ENCODE data around the gene PCDHGC3. TPM values are rescaled to one million over a fixed set of nuclear protein-coding genes. Genes with fewer than 3 reads are reported as not detected.

The PCDHGC3 gene
- total and polyA plus RNA-seq, 7 experiments from 2014 or later = 0.14 to 0.76 (median 0.16) TPM; not detected in 1

DNA sequence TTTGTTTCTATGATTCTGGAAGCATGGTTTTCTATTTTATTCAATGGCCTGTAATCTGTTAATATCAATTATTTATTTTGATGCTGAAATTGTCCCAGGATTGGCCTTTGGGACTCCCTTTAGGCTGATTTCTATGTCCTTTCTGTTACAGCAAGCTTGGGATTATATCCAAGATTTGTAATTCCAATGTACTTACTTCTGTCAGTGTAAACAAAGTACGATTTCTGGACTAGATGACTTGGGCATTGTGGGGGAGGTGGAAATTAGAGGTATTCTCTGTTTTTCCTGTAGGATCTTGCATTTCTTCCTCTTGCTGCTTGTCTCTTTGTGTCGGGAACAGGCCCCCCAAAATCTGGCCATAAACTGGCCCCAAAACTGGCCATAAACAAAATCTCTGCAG is 41.8 kb upstream of the PCDHGC3 start:
- ATAC-seq (no peak), DNase-seq (no peak)
- Mint-ChIP-seq H3K4me1 (peaks cover 7 to 12% (median 9%) of the 10 kb centered on the region in 7 donors), H3K4me3 (no peak overlapping the region), H3K36me3 (peaks cover 3 to 29% (median 13%) of the 10 kb centered on the region in 5 donors), H3K9me3 (peaks cover 4 to 58% (median 39%) of the 10 kb centered on the region in 11 donors), H3K27me3 (peaks cover 28 to 66% (median 63%) of the 10 kb centered on the region in 5 donors), H3K27ac (no peak overlapping the region)
- ChIA-PET POLR2A (interaction anchor here (0.7 kb wide), 1 partner anchor 357 kb away, joined by 3 read pairs; no protein-coding TSS in a partner anchor), CTCF (no interaction called here)
- H3K4me3 ChIP-seq (ENCODE audit: low read length) = no peak overlapping the region
- no peaks in the 10 kb centered on the region for H3K4me1 ChIP-seq (ENCODE audit: control insufficient read depth in 2 of 2, insufficient read depth in 2 of 2, low read length in 2 of 2)
- peaks cover 0 to 27% (median 5%) of the 10 kb centered on the region in 3 experiments for H3K9me3 ChIP-seq (ENCODE audit: control insufficient read depth in 2 of 3, low read length in 3 of 3)
- H3K27me3 ChIP-seq (ENCODE audit: control insufficient read depth in 2 of 2, insufficient read depth in 2 of 2, low read length in 2 of 2) = peaks cover 7 to 19% of the 10 kb centered on the region in 2 donors
- no peaks in the 10 kb centered on the region for H3K36me3 ChIP-seq (ENCODE audit: control insufficient read depth in 2 of 3, insufficient read depth in 3 of 3, low read length in 3 of 3)
- H3K27ac ChIP-seq (ENCODE audit: low read depth, low read length) = no peak overlapping the region
- intact Hi-C loops (cut with micrococcal nuclease) = no loop called here

DNA sequence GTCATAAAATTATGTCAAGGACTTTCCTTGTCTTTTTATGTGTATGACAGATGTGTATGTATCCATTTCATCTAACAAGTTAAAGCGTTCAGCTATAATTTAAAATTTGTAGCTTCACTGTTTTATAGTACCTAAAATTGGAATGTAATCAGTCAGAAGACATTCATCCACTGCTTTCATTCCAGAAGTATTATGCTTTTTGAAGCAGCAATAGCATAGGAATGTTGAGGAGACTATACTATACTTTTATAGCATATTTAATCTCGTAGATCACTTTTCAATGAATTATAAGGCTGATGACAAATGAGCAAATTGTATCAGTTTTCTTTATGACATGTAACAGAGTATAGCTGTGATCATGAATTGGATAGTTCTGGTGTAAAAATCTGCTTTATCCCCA is 38.5 kb upstream of the PCDHGC3 start:
- POLR2A ChIA-PET = no interaction called here

DNA sequence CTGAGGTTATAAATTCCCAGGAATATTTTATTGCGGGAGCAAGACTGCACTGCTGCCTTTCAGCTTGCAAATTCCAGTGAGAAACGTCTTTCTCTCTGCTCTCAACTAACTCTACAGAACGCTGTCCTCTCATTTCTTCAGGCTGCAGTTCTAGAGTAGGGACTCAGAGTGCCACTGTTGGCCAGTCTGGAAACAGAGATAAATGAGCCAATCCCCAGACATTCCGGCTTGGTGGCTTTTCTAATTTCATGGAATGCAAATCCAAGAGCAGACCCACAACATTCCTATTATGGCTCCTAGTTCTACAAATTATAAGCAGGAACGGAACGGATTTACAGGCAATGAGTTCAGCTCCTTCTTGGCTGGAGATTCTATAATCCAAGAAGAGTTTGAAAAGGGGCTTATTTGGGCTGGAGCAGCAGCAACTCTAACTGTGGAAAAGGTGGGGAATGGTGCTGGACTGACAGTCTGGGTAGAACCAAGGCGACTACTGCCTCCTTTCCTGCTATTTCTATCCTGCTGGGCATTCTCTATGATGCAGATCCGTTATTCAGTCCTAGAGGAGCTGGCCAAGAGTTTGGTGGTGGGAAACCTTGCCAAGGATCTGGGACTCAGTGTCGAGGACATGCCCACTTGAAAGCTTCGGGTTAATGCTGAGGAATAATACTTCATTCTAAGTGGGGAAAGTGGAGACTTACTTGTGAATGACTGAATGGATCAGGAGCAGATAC is 36.2 kb upstream of the PCDHGC3 start:
- H3K9me3 Mint-ChIP-seq = peaks cover 0 to 36% (median 9%) of the 10 kb centered on the region in 11 donors
- H3K4me3 ChIP-seq (ENCODE audit: low read length) = no peak overlapping the region
- intact Hi-C loops (cut with micrococcal nuclease) = no loop called here
- H3K27ac Mint-ChIP-seq = no peak overlapping the region
- ChIA-PET POLR2A (no interaction called here), CTCF (no interaction called here)
- H3K27me3 Mint-ChIP-seq = peaks cover 2 to 50% (median 38%) of the 10 kb centered on the region in 5 donors
- H3K36me3 ChIP-seq (ENCODE audit: control insufficient read depth in 2 of 3, insufficient read depth in 3 of 3, low read length in 3 of 3) = no peaks in the 10 kb centered on the region
- H3K36me3 Mint-ChIP-seq = no peaks in the 10 kb centered on the region
- H3K27me3 ChIP-seq (ENCODE audit: control insufficient read depth in 2 of 2, insufficient read depth in 2 of 2, low read length in 2 of 2) = peaks cover 0 to 11% of the 10 kb centered on the region in 2 donors
- DNase-seq (no peak), ATAC-seq (no peak)
- no peaks in the 10 kb centered on the region for H3K4me1 Mint-ChIP-seq
- H3K9me3 ChIP-seq (ENCODE audit: control insufficient read depth in 2 of 3, low read length in 3 of 3) = peaks cover 0 to 4% (median 0%) of the 10 kb centered on the region in 3 experiments
- no peaks in the 10 kb centered on the region for H3K4me1 ChIP-seq (ENCODE audit: control insufficient read depth in 2 of 2, insufficient read depth in 2 of 2, low read length in 2 of 2)
- no peak overlapping the region for H3K27ac ChIP-seq (ENCODE audit: low read depth, low read length)
- H3K4me3 Mint-ChIP-seq = no peak overlapping the region

More for the DNA sequence above, 38.5 kb upstream of the PCDHGC3 start:
- H3K9me3 Mint-ChIP-seq = peaks cover 0 to 48% (median 25%) of the 10 kb centered on the region in 11 donors
- peaks cover 0 to 12% (median 0%) of the 10 kb centered on the region in 3 experiments for H3K9me3 ChIP-seq (ENCODE audit: control insufficient read depth in 2 of 3, low read length in 3 of 3)
- no peak overlapping the region for H3K27ac Mint-ChIP-seq
- no peak overlapping the region for H3K27ac ChIP-seq (ENCODE audit: low read depth, low read length)
- H3K4me3 Mint-ChIP-seq = no peak overlapping the region
- no peak overlapping the region for H3K4me3 ChIP-seq (ENCODE audit: low read length)
- ATAC-seq = no peak
- no peaks in the 10 kb centered on the region for H3K4me1 ChIP-seq (ENCODE audit: control insufficient read depth in 2 of 2, insufficient read depth in 2 of 2, low read length in 2 of 2)
- H3K36me3 ChIP-seq (ENCODE audit: control insufficient read depth in 2 of 3, insufficient read depth in 3 of 3, low read length in 3 of 3) = no peaks in the 10 kb centered on the region
- peaks cover 0 to 2% (median 0%) of the 10 kb centered on the region in 7 donors for H3K4me1 Mint-ChIP-seq
- DNase-seq = no peak
- intact Hi-C loops (cut with micrococcal nuclease) = no loop called here
- CTCF ChIA-PET = no interaction called here
- peaks cover 0 to 10% (median 3%) of the 10 kb centered on the region in 5 donors for H3K36me3 Mint-ChIP-seq
- H3K27me3 ChIP-seq (ENCODE audit: control insufficient read depth in 2 of 2, insufficient read depth in 2 of 2, low read length in 2 of 2) = peaks cover 0 to 11% of the 10 kb centered on the region in 2 donors
- H3K27me3 Mint-ChIP-seq = peaks cover 8 to 62% (median 48%) of the 10 kb centered on the region in 5 donors

DNA sequence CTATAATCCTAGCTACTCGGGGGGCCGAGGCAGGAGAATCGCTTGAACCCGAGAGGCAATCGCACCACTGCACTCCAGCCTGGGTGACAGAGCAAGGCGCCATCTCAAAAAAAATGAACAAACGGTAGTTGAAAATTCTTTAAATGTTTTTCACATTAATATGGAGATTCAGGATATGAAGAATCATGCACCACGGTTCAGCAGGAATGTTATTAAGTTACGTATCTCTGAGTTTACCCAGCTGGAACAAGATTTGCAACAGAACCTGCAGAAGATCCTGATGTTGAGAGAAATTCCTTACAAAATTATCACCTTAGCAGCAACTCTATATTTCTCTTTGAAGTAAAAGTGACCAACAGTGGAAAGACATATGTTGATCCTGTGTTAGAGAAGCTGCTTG is 35.4 kb upstream of the PCDHGC3 start:
- Mint-ChIP-seq H3K27me3 (peaks cover under 1 to 48% (median 34%) of the 10 kb centered on the region in 5 donors), H3K4me1 (no peaks in the 10 kb centered on the region), H3K36me3 (no peaks in the 10 kb centered on the region), H3K9me3 (peaks cover 0 to 29% (median 9%) of the 10 kb centered on the region in 11 donors), H3K27ac (no peak overlapping the region), H3K4me3 (no peak overlapping the region)
- Histone ChIP-seq H3K4me1 (ENCODE audit: control insufficient read depth in 2 of 2, insufficient read depth in 2 of 2, low read length in 2 of 2) (no peaks in the 10 kb centered on the region), H3K27me3 (ENCODE audit: control insufficient read depth in 2 of 2, insufficient read depth in 2 of 2, low read length in 2 of 2) (peaks cover 0 to 7% of the 10 kb centered on the region in 2 donors), H3K4me3 (ENCODE audit: low read length) (no peak overlapping the region), H3K9me3 (ENCODE audit: control insufficient read depth in 2 of 3, low read length in 3 of 3) (peaks cover 0 to 4% (median 0%) of the 10 kb centered on the region in 3 experiments), H3K36me3 (ENCODE audit: control insufficient read depth in 2 of 3, insufficient read depth in 3 of 3, low read length in 3 of 3) (no peaks in the 10 kb centered on the region), H3K27ac (ENCODE audit: low read depth, low read length) (no peak overlapping the region)
- DNase-seq (no peak), ATAC-seq (no peak)
- CTCF ChIA-PET = no interaction called here
- intact Hi-C loops (cut with micrococcal nuclease) = no loop called here
- POLR2A ChIA-PET = no interaction called here

DNA sequence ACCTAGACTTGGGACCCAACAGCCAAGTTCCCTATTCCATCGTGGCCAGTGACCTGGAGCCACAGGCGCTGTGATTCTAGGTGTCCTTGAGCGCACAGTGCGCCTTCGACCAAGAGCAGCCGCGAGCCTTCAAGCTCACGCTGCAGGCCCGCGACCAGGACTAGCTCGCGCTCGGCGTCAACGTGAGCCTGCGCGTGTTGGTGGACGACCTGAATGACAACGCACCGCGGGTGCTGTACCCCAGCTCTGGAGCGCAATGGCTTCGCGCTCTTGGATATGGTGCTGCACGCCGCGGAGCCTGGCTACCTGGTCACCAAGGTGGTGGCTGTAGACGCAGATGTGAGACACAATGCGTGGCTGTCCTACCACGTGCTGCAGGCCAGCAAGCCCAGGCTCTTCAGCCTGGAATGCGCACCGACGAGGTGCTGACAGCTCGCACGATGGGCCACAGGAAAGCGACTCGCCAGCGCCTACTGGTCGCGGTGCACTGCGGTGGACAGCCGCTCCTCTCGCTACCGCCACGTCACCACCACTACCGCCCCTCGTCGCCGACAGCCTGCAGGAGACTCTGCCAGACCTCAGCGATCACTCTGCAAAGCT is 34.1 kb upstream of the PCDHGC3 start:
- Mint-ChIP-seq H3K27ac (no peak overlapping the region), H3K36me3 (no peaks in the 10 kb centered on the region), H3K27me3 (peaks cover 0 to 43% (median 33%) of the 10 kb centered on the region in 5 donors), H3K4me1 (no peaks in the 10 kb centered on the region), H3K9me3 (peaks cover 0 to 24% (median 7%) of the 10 kb centered on the region in 11 donors), H3K4me3 (no peak overlapping the region)
- ATAC-seq (no peak), DNase-seq (no peak)
- no peaks in the 10 kb centered on the region for H3K4me1 ChIP-seq (ENCODE audit: control insufficient read depth in 2 of 2, insufficient read depth in 2 of 2, low read length in 2 of 2)
- peaks cover 0 to 6% of the 10 kb centered on the region in 2 donors for H3K27me3 ChIP-seq (ENCODE audit: control insufficient read depth in 2 of 2, insufficient read depth in 2 of 2, low read length in 2 of 2)
- no peaks in the 10 kb centered on the region for H3K36me3 ChIP-seq (ENCODE audit: control insufficient read depth in 2 of 3, insufficient read depth in 3 of 3, low read length in 3 of 3)
- no peak overlapping the region for H3K4me3 ChIP-seq (ENCODE audit: low read length)
- H3K27ac ChIP-seq (ENCODE audit: low read depth, low read length) = no peak overlapping the region
- peaks cover 0 to 4% (median 0%) of the 10 kb centered on the region in 3 experiments for H3K9me3 ChIP-seq (ENCODE audit: control insufficient read depth in 2 of 3, low read length in 3 of 3)
- POLR2A ChIA-PET = no interaction called here
- CTCF ChIA-PET = no interaction called here
- intact Hi-C loops (cut with micrococcal nuclease) = no loop called here

DNA sequence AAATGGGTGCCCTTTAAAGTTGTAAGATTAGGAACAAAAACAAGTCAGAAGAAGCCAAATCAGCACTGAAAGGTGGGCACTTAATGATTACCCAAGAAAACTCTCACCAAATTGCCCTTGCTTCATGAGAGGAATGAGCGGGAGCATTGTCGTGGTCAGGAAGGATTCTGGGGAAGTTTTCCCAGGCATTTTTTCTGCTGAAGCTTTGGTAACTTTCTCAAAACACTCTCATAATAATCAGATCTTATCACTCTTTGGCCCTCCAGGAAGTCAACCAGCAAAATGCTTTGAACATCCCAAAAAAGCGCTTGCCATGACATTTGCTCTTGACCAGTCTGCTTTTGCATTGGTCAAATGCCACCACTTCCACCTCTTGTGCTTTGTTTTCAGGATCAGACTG is 10.4 kb upstream of the PCDHGC3 start:
- Histone ChIP-seq H3K36me3 (ENCODE audit: control insufficient read depth in 2 of 3, insufficient read depth in 3 of 3, low read length in 3 of 3) (no peaks in the 10 kb centered on the region), H3K27me3 (ENCODE audit: control insufficient read depth in 2 of 2, insufficient read depth in 2 of 2, low read length in 2 of 2) (no peaks in the 10 kb centered on the region), H3K27ac (ENCODE audit: low read depth, low read length) (no peak overlapping the region), H3K9me3 (ENCODE audit: control insufficient read depth in 2 of 3, low read length in 3 of 3) (no peaks in the 10 kb centered on the region), H3K4me1 (ENCODE audit: control insufficient read depth in 2 of 2, insufficient read depth in 2 of 2, low read length in 2 of 2) (no peaks in the 10 kb centered on the region), H3K4me3 (ENCODE audit: low read length) (no peak overlapping the region)
- H3K27ac Mint-ChIP-seq = no peak overlapping the region
- CTCF ChIA-PET = no interaction called here
- H3K36me3 Mint-ChIP-seq = peaks cover 0 to 4% (median 0%) of the 10 kb centered on the region in 5 donors
- no peak overlapping the region for H3K4me3 Mint-ChIP-seq
- DNase-seq = no peak
- H3K27me3 Mint-ChIP-seq = peaks cover 0 to 52% (median 30%) of the 10 kb centered on the region in 5 donors
- no peaks in the 10 kb centered on the region for H3K4me1 Mint-ChIP-seq
- peaks cover 0 to 18% (median 5%) of the 10 kb centered on the region in 11 donors for H3K9me3 Mint-ChIP-seq
- no peak for ATAC-seq
- intact Hi-C loops (cut with micrococcal nuclease) = no loop called here
- POLR2A ChIA-PET = no interaction called here
